K562 (cell line): ENCODE data around the gene WDR91. TPM values are rescaled to one million over a fixed set of nuclear protein-coding genes. Genes with fewer than 3 reads are reported as not detected.
A peak's percentile ranks its signal among the peaks of the same experiment; 100 is the strongest.

ENCODE experiments used
- CTCF ChIP-seq, 3 experiments: IDR thresholded peaks in 2 of 3; conservative IDR thresholded peaks in 1 of 3; 2 replicates each; pipeline ENCODE4 v1.5.1; 2011 to 2012; ENCODE audit warnings: low read length in 3 of 3, mild to moderate bottlenecking in 3 of 3, control low read depth in 2 of 3, improper control_type of control experiment in 1 of 3, inconsistent platforms in 1 of 3, low read depth in 1 of 3, mixed read lengths in 1 of 3, moderate library complexity in 1 of 3; ENCODE audit not compliant: insufficient read depth in 2 of 3
- CTCFL ChIP-seq: IDR thresholded peaks from 2 replicates; pipeline ENCODE4 v1.6.1; 2011; ENCODE audit warnings: borderline replicate concordance, low read depth, mild to moderate bottlenecking, moderate library complexity, low read length; ENCODE audit not compliant: insufficient read depth, poor library complexity, severe bottlenecking
- GATA2 ChIP-seq: sonication (generic); formaldehyde crosslinking; IDR thresholded peaks from 2 replicates; pipeline ENCODE4 v1.4.0; 2020; ENCODE audit warnings: mild to moderate bottlenecking, missing genetic modification reagents
- GATAD2B ChIP-seq: fragments of 450-650 bp; IDR thresholded peaks from 2 replicates; pipeline ENCODE4 v1.6.1; 2017; ENCODE audit warnings: mild to moderate bottlenecking, borderline replicate concordance
- HOMEZ ChIP-seq: fragments of 250-450 bp; sonication (Bioruptor Pico); IDR thresholded peaks from 2 replicates; pipeline ENCODE4 v1.4.0; 2020; ENCODE audit warnings: mild to moderate bottlenecking, moderate library complexity
- JUN ChIP-seq, 2 experiments: sonication (generic) in 1 of 2; formaldehyde crosslinking in 1 of 2; IDR thresholded peaks; 2 replicates each; pipeline versions ENCODE4 v1.6.1 to v1.8.0; 2012 to 2022; ENCODE audit warnings: borderline replicate concordance in 2 of 2, mild to moderate bottlenecking in 2 of 2, improper control_type of control experiment in 1 of 2, low read depth in 1 of 2, low read length in 1 of 2, missing genetic modification reagents in 1 of 2
- MYNN ChIP-seq, 2 experiments: sonication (generic); formaldehyde crosslinking in 1 of 2; IDR thresholded peaks; 2 replicates each; pipeline versions ENCODE4 v1.5.0 to v1.6.1; 2016 to 2020; ENCODE audit warnings: antibody characterized with exemption in 1 of 2, missing genetic modification reagents in 1 of 2
- NBN ChIP-seq: fragments of 450-650 bp; IDR thresholded peaks from 2 replicates; pipeline ENCODE4 v1.6.1; 2016; ENCODE audit warnings: low read depth, mild to moderate bottlenecking
- SMAD4 ChIP-seq: fragments of 250-450 bp; sonication (Bioruptor Pico); conservative IDR thresholded peaks from 2 replicates; pipeline ENCODE4 v1.8.0; 2021; ENCODE audit warnings: inconsistent platforms, mild to moderate bottlenecking, moderate library complexity
- SPI1 ChIP-seq: IDR thresholded peaks from 2 replicates; pipeline ENCODE4 v1.6.1; 2011; ENCODE audit warnings: low read depth, low read length, control low read depth, borderline replicate concordance
- WHSC1 ChIP-seq: IDR thresholded peaks from one replicate; pipeline ENCODE4 v1.6.1; 2012; ENCODE audit warnings: low read length, control low read depth, inconsistent platforms
- ZBTB43 ChIP-seq: sonication (generic); formaldehyde crosslinking; IDR thresholded peaks from 2 replicates; pipeline ENCODE4 v1.8.0; 2023; ENCODE audit warnings: mild to moderate bottlenecking, missing genetic modification reagents
- ZNF740 ChIP-seq, 3 experiments: fragments of 200-800 bp in 1 of 3; sonication (Bioruptor generic) in 1 of 3; sonication (generic) in 1 of 3; formaldehyde crosslinking in 1 of 3; IDR thresholded peaks; 2 replicates each; pipeline versions ENCODE4 v1.6.1 to v1.8.0; 2016 to 2022; ENCODE audit warnings: mild to moderate bottlenecking in 2 of 3, missing compliant biosample characterization in 2 of 3, missing genetic modification characterization in 2 of 3, missing genetic modification reagents in 1 of 3
- polyA plus RNA-seq, 8 experiments: library from polyadenylated mRNA; depleted of rRNA in 4 of 8; stranded (reverse) in 5 of 8; unstranded in 3 of 8; fragments of >200 nt; fragmentation: Nextera tagmentation in 2 of 8; fragmentation: Illumina TruSeq in 1 of 8; extraction: Ambion mirVana in 2 of 8; extraction: Trizol in 1 of 8; gene quantifications; 2 replicates each; pipeline versions ENCODE4 v1.2.1 to v1.2.3, GENCODE V29; 2011 to 2014; ENCODE audit warnings: inconsistent platforms in 1 of 8, missing spikeins in 1 of 8
- total RNA-seq, 7 experiments: library from RNA; depleted of rRNA in 6 of 7; stranded (reverse); fragments of >200 nt in 6 of 7; fragmentation: Illumina TruSeq in 2 of 7; extraction: Trizol in 2 of 7; gene quantifications; 2 replicates each; pipeline versions ENCODE4 v1.2.1 to v1.2.3, GENCODE V29; 2011 to 2021; ENCODE audit warnings: low replicate concordance in 1 of 7

WDR91 gene
- total and polyA plus RNA-seq, 9 of the 15 experiments (the other 6 are each of a cell fraction or from before 2014, with no cell fraction given): 1.9 to 18.2 (median 9.8) TPM

GRCh38 chr7:135169141-135169963 is 42.0 kb downstream of the WDR91 start (continued):
- TF ChIP-seq CTCFL (peak; percentile 91), JUN (IDR thresholded peaks at IDR 0.05; ENCODE audit: borderline replicate concordance, low read depth, low read length) (no peak), JUN (CRISPR knock-in tag; IDR thresholded peaks at IDR 0.05; ENCODE audit: borderline replicate concordance) (no peak), HOMEZ (CRISPR knock-in tag) (no peak), SPI1 (no peak), WHSC1 (no peak), ZBTB43 (CRISPR knock-in tag) (no peak), NBN (peak; percentile 32; the same call in 1 of the 2 replicates), SMAD4 (CRISPR knock-in tag) (0 out of 2 replicates have a peak, but pooled peaks have one; percentile 41), CTCF (IDR thresholded peaks at IDR 0.05 in 2 of 3, conservative IDR thresholded peaks at IDR 0.05 in 1 of 3; ENCODE audit: insufficient read depth in 2 of 3, low read depth in 1 of 3, low read length in 3 of 3) (peak; percentile 78 to 87 (median 80)), MYNN (IDR thresholded peaks at IDR 0.05) (0 out of 2 replicates have a peak, but pooled peaks have one; percentile 52), MYNN (CRISPR knock-in tag; IDR thresholded peaks at IDR 0.05) (no peak), ZNF740 (CRISPR knock-in tag; IDR thresholded peaks at IDR 0.05) (no peak), ZNF740 (tag; IDR thresholded peaks at IDR 0.05) (no peak), GATAD2B (no peak; the same call in 1 of the 2 replicates), GATA2 (no peak)
